Epidermal melanocyte (primary cell): Measurements from ENCODE around the gene PODXL2.

ENCODE experiments used
- DNase-seq: peaks from one replicate; pipeline ENCODE4 v3.0.0; 2011; ENCODE audit warnings: low spot score; ENCODE audit not compliant: insufficient read length

The PODXL2 gene

GRCh38 chr3:127720985-127721935 lies 92.3 kb downstream of the PODXL2 start:
- DNase-seq = no peak

DNA sequence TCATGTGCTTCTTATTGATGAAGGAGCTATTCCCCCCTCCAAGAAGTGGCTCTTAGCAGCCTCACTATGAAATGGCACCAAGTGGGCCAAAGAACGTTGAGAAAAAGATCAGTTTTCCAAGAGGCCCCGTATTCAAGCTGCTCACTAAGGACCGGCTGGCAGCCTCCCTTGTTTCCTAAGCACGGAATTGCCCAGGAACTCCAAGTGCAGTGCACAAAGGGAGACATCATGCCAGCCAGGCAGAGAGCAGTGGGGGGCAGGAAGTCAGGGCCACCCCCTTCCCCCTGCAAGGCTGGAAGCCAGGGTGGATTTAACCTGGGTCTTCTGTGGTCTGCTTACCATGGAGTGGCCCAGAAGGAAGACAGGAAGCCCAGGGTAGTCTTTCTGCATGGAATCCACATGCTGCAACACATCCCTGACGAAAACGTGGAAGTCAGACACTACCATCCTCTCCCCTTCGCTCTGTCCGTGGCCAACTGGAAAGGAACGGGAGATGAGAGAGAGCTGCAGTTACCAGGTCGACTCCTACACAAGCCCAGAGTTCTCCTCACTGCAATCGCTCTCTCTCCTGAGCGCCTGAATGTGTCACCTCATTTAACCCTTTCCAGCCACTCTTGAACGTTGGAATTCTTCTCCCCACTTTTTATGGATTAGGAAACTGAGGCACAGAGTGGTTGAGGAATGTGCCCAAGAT lies 93.3 kb downstream of the PODXL2 start:
- DNase-seq = no peak
